Measurements from ENCODE around the gene FZD7. TPM values are rescaled to one million over a fixed set of nuclear protein-coding genes. Genes with fewer than 3 reads are reported as not detected.

The FZD7 gene
- total RNA-seq, 2 experiments from 2014 or later: 0.46 to 0.63 TPM

DNA sequence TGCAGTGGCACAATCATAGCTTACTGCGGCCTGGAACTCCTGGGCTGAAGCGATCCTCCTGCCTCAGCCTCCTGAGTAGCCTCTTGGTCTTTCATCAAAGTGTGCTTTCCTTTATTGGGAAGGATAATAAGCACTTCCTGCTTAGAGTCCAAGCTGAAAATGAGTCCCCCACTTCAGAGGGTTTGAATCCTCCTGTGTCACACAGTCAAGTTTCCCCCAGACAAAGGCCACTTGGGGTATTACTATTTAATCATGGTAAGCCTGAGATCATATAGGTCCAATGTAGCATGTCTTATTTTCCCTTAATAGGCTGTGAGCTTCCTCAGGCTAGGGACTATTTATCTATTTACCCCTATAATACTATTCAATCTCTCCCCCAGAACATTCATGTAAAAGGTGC is 28.0 kb downstream of the FZD7 start:
- POLR2A ChIA-PET: no interaction called here
- CTCF ChIA-PET: interaction anchor here (0.7 kb wide), 1 partner anchor 16 kb away, joined by 4 read pairs; no protein-coding TSS in a partner anchor

DNA sequence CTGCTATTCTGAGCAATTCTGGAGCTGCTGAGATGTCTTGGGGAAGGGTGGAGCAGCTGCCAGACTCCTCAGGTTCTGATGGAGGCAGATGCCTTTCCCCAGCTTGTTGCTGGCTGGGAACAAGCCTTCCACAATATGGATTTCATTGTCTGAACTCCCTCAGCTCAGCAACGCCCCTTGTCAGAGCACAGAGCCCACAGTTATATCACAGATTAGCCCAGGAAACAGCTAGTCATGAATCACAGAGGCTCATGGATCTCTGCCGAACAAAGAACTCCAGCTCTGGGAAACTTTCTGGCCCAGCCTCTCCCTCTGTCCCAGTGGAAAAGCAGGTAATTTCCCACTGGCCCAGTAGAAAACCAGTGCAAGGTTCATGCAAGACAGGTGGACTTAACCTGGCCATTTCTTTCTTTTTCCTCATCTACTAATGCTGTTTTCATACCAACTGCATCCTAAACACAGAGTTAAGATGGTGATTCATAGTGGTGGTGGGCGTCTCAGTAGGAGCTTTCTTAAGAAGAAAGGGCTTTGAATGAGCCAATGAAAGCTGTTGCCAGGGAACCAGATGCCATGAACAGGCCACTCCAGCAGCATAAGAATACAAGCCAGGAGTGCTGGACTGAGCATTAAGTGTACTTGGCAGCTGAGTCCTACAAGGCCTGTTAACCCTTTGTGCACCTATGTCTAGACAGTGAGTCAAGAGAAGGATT is 30.7 kb downstream of the FZD7 start:
- ChIA-PET CTCF (no interaction called here), POLR2A (no interaction called here)

DNA sequence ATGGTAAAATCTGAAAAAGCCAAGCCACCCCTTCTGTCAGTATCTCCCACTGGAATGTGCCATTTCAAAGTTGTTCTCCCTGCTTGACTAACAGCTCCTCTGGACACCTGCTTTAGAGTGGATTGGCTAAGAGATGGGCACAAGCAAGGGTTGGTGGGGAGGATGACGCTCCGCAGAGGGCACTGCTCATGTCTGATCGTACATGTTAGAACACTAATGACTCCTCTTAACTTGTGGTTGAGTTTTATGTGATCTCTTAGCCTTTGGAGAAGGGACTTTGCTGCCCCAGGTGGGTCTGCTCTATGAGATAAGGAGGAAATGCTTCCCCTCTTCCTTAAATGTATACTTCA is 31.2 kb downstream of the FZD7 start:
- ChIA-PET CTCF (no interaction called here), POLR2A (no interaction called here)

DNA sequence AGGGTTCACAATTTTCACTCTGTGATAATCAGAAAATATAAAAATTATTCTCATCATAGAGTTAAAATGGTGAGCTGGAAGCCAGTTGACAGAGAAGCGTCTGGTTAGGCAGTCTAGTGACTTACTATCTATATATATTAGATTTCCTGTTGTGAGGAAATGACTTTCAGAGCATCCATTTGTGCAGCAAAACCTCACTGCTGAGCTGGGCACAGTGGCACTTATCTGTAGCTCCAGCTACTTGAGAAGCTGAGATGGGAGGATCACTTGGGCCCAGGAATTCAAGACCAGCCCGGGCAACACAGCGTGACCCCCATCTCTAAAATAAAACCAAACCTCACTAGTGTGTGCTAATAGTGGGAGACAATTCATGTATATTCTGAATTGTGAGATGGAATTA is 32.2 kb downstream of the FZD7 start:
- ChIA-PET POLR2A (no interaction called here), CTCF (no interaction called here)

DNA sequence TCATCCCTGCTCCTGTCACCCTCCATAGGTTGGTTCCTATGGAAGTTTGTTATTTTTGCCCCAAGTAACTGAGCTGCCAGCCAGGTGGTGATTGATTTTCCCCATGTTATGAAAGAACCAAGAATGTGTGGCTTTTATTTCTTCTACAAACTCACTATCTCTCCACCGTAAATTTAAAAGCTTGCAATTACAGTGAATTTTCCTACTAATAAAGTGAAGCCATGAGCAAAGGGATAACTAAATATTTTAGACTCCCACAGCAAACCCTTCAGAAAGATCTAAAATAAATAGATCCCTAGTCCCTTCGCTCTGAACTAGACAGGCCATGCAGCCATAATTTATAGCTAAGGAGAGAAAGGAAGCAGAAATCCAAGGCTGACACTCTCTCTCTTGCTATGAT is 33.2 kb downstream of the FZD7 start:
- ChIA-PET CTCF (no interaction called here), POLR2A (no interaction called here)

DNA sequence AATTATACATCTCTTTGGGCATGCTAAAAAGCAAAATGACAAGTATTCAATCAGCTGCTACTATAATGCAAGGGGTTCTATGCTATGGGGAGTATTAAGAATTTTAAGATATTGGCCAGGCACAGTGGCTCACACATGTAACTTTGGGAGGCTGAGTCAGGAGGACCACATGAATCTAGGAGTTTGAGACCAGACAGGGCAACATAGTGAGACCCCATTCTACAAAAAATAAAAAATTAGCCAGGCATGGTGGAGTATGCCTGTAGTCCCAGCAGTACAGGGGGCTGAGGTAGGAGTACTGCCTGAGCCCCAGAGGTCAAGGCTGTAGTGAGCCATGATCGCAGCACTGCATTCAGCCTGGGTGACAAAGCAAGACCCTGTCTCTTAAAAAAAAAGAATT is 33.9 kb downstream of the FZD7 start:
- ChIA-PET POLR2A (no interaction called here), CTCF (no interaction called here)

DNA sequence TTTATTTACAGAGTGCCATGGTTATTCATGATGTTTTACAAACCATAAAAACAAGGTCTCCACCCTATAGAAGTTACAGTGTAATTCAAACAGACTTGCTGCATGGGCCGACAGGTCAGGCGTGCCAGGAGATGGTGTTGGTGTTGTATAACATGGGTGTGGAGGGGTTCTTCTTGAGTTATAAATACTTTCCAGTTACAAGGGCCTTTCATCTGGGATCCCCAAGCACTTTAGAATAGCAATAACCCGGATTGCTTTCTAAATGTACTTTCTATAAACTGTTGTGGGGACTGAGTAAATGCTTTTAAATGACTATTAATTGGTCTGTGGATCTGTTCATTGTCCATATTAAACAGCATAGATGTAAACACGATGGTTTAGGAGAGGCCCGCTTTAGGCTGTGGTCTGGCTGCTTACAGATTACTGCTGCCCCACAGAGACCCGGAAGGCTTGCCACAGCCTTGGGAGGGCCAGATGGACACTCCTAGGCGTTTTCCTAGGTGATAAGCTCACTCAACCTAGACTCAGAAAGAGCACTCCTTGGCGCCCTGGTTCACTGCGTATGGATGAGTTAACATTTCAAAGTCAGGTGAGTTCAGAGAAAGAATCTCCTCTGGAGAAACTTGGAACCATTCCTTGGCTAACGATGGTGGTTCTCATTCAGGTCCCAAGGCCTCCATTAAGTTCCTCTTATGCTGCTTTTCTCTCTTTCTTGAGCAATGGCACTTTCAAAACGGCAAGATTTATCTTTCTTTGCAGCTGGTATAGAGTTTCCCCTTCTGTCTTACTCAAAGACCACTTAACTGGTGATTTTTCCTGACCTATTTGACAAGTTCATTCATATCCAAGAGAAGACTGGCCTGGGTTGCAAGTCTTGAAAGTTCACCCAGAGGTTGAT is 35.8 kb downstream of the FZD7 start:
- ChIA-PET CTCF (no interaction called here), POLR2A (no interaction called here)

DNA sequence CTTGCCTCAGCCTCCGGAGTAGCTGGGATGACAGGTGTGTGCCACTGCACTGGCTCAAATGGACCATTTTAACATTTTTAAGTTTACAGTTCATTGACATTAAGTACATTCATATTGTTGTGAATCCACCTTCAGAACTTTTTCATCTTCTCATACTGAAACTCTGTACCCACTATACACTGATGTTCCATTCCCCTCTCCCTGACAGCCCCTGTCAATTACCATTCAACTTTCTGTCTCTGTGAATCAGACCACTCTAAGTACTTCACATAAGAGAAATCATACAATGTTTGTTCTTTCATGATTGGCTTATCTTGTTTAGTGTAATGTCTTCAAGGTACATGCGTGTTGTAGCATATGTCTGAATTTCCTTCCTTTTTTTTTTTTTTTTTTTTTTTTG is 37.5 kb downstream of the FZD7 start:
- ChIA-PET CTCF (no interaction called here), POLR2A (no interaction called here)

DNA sequence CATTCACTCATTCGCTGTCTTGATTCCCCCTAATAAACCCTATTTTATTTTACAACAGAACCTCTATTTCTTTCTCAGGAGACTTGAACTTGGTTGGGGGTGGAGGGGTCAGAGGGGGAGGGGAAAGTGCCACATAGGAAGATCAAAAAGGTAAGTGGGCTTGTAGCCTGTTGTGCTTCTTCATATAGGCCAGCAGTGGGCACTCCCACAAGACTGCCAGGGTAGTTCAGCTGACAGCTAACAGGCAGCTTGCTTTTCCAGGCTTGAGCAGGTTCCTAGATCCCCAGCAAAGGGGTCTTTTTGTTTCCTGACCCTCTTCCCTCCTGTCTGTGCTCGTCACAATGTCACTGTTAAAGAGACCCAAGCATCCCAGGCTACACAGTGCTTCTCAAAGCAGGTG is 38.6 kb downstream of the FZD7 start:
- POLR2A ChIA-PET: no interaction called here
- CTCF ChIA-PET: no interaction called here

DNA sequence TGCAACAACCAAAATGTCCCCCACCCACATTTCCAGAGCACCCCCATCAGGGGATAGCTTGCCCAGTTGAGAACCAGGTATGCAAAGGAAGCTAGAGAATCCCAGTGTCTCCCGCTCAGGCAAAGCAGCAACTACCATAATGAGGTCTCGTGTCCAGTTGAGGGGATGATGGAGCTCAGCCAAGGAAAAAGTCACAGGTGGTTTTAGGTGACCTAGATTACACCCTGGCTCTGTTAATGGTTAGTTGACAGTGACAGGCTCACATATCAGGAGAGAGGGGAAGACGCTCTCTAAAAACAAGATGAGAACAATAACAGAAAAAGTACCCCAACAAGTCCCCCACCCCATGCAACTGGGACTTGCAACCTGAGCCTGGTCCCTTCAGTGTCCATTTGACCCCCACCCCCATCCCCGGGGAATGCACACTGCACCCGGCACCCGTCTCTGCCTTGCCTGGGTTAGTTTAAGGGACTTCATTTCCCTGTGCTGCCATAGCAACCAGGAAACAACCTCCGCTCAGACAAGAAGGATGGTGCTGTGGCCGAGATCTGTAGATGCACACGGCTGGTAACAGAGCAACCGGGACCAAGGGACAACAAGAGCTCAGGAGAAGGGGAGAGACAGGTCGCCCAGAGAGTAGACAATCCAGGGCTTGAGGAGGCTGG is 39.2 kb downstream of the FZD7 start, which contains the start of gene KIAA2012:
Gene KIAA2012 (plus strand): TSS at position 519 of the 665 bp plus-strand sequence. CDS start 373 bp downstream, outside the sequence.
- POLR2A ChIA-PET: no interaction called here
- CTCF ChIA-PET: no interaction called here

DNA sequence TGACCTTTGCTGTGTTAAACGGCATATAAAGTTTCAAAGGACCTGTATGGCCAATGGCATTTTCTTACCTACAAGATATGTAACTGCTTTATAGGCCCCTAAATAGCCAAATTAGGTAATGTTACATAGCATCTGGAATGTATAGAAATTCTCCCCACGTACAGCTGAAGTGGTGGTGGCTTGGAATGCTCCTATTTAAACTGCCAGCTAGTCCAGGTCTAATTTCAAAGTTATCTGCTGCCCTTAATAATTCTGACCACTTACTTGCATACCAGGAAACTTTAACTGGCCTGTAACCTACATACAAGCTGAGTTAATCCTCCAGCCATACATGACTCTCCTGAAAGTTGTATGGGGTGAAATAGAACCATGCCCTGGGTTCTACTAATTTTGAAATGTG is 40.7 kb downstream of the FZD7 start:
- POLR2A ChIA-PET: no interaction called here
- CTCF ChIA-PET: no interaction called here

DNA sequence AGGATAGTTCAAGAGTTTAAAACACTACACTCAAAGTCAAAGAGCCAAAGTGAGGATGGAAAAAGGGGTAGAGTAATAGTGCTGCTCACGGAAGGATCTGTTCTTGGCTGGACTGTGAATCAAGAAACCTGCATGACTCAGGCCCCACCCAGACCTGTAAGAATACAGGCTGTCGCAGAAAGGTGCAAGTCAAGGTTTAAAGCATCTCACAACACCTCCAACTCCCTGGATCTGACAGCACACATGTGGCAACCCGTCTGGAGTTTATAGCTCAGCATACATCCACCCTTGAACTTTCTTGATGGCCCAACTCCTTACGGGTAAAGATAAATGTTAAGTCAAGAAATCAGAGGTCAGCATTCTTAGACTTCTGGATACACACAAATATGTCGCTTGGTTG is 45.7 kb downstream of the FZD7 start:
- CTCF ChIA-PET: no interaction called here

DNA sequence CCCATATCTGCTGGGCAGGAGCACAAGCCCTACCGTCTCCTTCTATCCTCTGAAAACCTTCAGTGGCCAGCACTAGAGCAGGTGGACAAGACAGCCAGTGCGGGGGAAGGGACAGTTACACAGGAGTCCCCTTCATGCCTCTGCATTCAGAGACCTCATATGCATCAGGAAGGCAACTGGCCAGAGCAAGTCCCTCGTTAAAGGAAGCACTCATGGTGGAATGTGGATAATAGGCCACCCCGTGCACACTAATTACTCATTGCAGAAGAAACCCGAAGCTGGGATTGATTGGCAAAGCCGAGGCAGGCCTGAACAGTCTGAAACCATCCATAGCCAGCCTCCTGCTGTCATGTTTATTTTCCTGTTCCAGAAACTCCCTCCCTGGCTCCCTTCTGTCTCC is 50.6 kb downstream of the FZD7 start:
- CTCF ChIA-PET: no interaction called here
- POLR2A ChIA-PET: no interaction called here

More for the DNA sequence above, 45.7 kb downstream of the FZD7 start:
- POLR2A ChIA-PET: no interaction called here

Other genes starting within 250 kb of the FZD7 start
- not detected for gene CDK15, start 227.3 kb upstream of the FZD7 start, total RNA-seq
- gene KIAA2012, start 39.4 kb downstream of the FZD7 start, total RNA-seq: not detected
- 100 to 1,000 TPM; 112 to 116 TPM for gene SUMO1, start 204.7 kb downstream of the FZD7 start, total RNA-seq
- 100 to 1,000 TPM; 215 to 220 TPM for gene NOP58, start 231.9 kb downstream of the FZD7 start, total RNA-seq

Data from activated CD8-positive, alpha-beta memory T cell treated with anti-CD3 and anti-CD28 coated beads for 36 hours (primary cell).